Kidney tubule cell (primary cell): ENCODE data around the gene CKAP5.

ENCODE experiments used
- DNase-seq: peaks from one replicate; pipeline ENCODE4 v3.0.0-alpha.2; 2018; ENCODE audit warnings: low spot score

CKAP5 gene

DNA sequence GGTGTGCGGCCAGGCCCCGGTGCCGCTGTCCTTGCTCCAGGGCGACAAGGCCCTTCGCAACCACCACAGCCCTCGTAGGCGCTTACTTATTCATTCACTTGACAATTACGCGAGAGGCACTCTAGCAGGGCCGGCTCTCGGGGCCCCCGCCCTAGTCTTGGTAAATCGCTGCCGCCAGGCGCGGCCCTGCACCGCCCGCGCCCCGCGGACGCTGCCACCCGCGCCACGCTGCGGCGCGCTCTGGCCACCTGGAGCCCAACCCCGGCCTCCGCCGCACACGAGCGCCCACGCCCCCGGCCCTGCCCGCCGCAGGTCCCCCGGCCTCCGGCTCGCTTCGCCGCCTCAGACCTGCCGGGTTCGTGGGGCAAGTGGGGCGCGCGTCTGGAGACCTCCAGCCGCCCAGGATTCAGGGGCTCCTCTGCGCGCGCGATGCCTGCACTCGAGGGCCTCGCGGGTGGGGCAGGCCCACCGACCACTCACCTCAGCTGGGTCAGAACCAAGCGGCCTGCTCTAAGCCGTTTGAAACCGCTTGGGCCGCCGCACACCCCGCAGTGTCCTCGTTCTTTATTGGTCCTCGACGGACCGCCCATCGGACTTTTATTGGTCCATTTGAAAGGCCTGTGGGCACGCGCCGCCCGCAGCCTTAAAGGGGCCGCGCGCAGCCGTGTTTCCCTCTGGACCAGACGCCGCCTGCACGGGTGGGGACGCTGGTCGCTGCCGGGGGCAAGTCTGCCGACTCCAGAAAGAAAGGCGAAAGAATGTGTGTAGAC is at the start of gene CKAP5:
TSS of gene CKAP5 (minus strand) at position 541 of the 770 bp plus-strand sequence. CDS start 25,049 bp downstream, outside the sequence.
- peak; percentile 92 for DNase-seq

DNA sequence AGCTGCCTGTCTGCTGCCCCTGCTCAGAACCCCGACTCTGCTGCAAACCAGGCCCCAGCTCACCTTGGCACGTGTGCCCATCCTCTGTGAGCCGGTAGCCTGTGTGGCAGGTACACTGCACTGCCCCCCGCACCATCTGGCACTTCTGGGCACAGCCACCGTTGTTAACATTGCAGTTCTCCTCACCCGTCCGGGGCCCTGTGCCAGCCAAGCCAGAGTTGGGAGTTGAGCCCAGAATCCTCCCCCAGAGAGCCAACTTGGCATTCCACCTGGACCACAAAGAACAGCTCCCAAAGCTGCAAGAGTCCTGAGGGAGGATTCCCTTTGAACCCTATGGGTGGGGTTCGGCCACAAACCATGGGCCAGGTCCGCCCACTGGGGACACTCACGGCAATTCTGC is 49.7 kb upstream of the CKAP5 start:
- DNase-seq = no peak

DNA sequence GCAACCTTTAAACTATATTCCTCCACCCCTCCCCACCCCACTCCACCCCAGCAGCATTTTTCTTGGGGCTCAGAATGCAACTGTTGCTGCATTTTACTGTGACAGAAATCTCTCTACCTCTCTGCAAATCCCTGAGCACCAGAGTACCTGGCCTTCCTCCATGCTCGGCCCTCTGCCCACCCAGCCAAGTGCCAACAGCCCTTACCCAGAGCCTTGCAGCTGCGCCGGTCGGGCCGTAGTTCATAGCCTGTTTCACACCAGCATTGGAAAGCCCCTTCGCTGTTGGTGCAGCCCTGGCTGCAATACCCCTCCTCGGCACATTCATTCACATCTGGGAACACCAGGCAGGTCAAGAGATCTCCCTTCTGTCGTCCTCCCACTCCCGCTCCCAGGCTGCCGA is 48.9 kb upstream of the CKAP5 start:
- DNase-seq = no peak

DNA sequence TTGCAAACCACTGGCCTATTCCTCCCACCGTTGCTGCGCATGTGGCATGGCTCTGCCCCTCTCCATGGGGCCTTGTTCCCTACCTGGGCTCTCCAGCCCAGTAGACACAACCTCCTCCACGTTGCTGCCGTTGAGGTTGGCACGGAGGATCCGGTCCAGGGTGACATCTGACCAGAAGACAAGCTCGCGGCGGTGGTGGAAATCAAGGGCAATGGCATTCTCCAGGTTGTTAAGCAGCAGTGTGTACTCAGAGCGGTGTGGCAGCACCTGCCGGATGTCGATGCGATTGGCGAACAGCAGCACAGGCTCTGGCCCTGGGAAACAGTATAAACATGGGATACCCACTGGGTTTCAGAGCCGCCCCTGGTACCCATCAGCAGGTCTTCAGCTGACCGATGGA is 48.4 kb upstream of the CKAP5 start:
- DNase-seq = no peak

DNA sequence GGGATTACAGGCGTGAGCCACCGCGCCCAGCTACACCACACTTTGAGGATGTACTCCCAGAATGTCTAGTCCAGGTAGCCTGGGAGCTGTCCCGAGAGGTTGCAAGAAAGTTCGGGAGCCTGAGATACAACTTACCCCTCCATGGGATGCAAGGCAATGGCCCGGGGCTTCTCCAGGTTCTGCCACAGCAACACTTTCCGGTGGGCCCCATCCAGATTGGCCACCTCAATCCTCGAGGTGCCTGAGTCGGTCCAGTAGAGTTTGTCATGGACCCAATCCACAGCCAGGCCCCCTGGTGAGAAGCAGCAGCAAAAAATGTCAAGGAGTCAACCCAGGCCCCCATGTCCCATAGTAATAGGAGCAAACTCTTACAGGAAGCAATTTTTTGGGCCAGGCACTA is 46.8 kb upstream of the CKAP5 start:
- DNase-seq = no peak

DNA sequence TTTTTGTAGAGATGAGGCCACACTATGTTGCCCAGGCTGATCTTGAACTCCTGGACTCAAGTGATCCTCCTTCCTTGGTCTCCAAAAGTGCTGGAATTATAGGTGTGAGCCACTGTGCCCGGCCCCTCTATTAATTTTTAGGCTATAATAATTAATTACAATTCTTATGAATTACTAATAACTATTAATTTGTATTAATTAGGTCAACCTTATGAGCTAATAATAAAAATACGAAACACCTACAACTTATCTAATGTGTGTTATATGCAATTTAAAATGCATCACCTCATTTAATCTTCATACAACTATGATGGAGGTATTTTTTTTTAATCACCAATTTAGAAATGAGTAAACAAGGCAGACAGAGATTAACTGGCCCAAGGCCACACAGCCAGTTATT is 46.0 kb upstream of the CKAP5 start:
- no peak for DNase-seq

DNA sequence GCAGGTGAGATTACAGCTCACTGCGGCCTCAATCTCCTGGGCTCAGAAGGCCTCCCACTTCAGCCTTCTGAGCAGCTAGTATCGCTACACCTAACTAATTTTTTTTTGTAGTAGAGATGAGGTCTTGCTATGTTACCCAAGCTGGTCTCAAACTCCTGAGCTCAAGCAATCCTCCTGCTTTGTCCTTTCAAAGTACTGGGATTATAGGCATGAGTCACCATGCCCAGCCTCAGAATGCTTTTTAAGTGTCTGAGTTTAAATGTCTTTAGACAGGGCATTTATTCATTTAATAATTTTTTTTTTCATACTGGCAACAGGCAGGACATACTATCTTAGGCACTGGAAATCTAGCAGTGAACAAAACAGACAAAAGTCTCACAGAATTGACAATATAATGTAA is 44.6 kb upstream of the CKAP5 start:
- no peak for DNase-seq

DNA sequence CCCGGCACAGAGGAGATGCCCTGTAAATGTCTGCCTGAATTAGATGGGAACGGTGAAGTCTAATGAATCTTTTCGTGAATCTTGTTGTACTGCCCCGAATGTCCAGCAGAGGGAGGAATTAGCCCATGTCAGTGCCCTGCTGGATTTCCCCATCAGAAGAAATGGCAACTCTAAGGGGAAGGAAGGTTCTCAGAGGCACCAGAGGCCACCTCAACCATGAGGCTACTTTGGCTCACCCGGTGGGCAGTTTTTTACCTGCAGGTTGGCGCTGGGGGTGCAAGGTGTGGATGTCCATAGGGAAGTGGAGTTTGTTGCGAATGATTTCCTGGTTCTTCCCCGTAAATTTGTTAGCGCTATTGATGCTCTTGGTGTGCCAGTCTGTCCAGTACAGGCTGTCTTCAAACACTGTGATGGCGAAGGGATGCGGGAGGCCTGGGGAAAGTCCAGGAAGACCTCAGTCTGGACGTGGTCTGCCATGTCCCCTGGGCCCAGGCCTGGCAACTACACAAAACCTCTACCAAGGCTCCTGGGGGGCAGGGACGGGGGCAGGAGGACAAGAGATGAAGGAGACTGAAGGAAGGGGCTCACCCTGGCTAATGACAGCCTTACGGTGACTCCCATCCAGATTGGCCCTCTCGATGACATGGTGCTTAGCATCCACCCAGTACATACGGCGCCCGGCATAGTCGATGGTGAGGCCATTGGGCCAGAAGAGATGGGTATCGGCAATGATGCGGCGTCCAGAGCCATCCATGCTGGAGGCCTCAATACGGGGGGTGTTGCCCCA is 43.8 kb upstream of the CKAP5 start:
- DNase-seq = peak; percentile 70

DNA sequence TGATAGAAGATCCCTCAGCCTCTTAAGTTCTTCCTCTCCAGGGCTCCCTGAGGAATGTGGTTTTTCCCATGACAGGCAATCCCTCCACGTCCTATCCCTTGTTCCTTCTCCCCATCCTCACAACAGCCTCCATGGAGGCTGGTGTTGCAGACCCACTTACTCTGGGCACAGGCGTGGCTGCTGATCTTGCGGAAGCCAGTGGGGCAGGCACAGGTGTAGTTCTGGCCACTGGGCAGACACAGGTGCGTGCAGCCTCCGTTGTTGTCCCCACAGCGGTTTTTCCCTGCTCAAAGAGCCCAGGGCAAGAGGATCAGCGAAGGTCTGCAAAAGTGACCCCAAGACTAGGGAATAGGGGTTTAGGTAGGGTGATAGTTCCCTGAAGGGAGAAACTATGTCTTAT is 43.2 kb upstream of the CKAP5 start:
- DNase-seq = no peak

DNA sequence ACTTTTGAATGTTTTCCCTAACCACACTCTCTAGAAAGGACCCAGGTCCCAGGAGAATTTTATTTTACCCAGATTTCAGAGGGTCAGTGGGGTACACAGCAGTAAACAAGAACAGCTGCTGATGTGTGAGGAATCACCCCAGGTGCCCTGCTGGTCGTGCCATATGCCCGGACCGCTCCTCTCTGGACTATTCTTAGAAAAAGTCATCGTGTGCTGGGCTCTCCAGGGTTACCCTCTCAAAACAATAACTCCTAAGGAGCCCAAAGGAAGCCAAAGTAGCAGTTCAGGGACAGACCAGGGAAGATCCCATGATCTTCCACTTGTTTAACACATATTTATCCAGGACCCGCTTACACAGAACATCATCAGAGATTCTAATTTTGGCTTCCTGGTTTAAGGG is 42.6 kb upstream of the CKAP5 start:
- DNase-seq = no peak

DNA sequence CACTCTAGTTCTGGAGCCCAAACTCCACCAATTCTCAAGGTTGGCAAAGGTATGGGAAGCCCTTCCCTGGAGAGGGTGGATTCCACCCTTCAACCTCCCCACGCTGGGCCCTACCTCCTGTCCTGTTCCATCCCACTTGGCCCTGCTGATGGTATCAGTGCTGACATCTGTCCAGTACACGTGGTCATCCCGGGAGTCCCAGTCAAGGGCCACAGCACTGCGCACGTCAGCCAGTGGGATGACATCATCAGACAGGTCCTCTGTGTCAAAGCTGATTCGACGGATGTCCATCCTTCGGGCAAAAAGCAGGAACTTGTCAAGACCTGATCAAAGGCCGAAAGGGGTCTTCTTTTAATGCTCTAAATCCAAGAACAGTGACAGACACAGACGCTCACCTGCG is 40.1 kb upstream of the CKAP5 start:
- no peak for DNase-seq

DNA sequence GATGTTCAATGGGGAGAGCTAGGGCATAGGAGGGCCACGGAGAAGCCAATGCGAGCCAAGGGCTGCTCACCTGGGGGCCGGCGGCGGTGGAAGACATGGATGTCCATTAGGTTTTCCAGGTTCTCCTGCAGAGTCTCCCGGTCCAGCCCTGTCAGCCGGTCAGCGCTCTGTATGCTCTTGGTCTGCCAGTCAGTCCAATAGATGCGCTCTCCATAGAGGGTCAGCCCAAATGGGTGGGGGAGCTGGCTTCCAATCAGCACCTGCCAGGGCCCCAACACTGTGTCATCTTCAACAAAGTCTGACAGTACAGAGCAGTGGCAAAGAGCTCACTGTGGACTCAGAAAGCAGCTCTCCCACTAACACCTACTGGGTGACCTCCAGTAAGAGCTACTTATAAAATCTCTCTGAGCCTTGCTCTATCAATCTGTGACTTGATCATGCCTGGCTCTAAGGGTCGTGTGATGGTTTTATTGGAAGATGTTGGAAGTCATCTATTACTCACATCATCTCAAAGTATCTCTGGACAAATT is 33.0 kb upstream of the CKAP5 start:
- no peak for DNase-seq

DNA sequence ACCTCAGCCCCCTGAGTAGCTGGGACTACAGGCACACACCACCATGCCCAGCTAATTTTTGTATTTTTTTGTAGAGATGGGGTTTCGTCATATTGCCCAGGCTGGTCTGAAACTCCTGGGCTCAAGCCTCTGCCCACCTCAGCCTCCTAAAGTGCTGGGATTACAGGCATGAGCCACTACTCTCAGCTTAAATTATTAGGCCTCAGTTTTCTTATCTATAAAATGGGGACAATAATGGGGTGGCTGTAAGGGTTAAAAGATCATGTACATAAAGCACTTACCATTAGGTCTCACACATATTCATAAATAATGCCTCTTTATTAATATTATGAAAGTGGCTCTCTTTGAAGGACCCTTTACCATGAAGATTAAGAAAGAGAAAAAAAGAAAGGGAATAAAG is 31.5 kb upstream of the CKAP5 start:
- no peak for DNase-seq

DNA sequence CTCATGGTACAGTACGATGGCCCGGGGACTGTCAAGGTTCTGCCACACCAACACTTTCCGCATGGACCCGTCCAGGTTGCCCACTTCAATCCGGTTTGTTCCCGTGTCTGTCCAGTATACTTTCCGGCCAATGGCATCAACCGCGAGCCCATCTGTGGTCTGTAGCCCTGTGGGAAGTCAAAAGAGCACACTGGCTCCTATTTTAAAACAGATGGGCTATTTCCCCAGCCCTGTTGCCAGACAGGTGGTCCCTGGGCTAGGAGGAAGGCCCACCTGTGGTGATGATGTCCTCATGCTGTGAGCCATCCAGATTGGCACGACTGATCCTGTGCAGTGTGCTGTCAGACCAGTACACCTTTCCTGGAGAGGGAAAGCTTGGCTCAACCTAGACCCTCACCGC is 30.4 kb upstream of the CKAP5 start:
- DNase-seq = no peak

DNA sequence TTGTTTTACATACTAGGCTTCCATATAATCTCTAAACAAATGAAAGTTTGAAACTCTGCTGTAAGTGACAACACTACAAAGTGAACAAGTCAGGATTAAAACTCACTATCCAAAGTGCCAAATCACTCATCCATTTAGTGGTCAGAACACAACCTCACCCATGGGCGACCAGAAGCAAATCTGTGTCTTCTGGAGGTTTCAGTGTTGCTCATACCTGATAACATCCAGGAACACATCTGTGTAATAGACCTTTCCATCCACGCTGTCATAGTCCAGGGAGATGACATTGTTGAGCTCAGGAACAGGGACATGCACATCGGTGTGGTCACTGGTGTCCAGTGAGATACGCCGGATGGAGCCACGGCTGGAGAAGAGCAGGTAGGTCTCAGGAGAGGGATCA is 28.5 kb upstream of the CKAP5 start:
- peak; percentile 78 for DNase-seq

DNA sequence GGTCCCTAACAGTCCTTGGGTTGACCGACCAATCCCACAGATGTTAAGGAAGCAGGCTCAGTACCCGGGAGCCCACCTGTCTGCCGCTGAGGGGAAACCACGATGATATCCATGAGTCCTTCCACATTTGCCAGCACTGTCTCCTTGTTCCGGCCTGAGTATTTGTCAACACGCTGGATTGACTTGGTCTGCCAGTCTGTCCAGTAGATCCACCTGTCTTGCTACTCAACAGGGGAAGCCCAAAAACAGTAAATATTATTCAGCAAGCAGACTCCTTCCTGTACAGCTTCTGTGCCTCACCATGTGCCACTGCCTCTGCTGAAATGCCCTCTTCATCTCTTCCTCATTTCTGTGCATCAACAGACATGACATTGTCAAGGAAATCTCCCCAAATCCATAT is 22.8 kb upstream of the CKAP5 start:
- no peak for DNase-seq

DNA sequence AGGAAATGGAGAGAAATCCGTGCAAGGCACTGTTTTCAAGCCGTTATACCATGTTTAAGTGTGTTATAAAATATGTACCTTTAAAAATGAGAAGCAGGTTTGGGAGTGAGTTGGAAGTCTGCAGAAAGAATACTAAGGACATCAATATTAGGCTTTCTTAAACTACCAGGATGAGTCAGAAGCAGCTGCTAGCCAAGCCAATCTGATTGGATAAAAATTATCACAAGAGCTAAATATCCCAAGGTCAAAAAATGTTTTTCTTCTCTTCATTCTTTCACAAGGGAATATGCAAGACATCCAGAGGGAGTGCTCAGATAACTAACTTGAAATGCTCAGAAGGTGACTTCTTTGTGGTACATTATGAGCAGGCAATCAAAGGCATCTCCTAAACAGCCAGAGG is 19.3 kb upstream of the CKAP5 start:
- DNase-seq = no peak

DNA sequence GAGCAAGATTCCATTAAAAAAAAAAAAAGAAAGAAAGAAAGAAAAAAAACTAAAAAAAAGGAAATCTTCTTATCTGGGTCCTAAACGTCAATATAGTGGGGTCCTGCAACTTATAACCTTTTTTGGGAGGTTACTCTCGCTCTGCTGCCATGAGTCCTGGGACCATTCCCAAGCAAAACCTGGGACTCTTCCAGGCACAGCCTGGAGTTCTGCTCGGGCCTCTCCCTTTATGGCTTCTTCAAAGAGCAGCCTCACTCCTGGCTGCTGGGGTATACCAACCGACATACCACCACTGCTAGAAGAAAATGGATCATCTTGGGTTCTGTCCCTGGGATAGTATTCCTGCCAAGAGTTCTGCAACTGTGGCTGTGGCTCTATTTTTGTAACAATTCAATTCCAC is 14.1 kb upstream of the CKAP5 start:
- DNase-seq = no peak

DNA sequence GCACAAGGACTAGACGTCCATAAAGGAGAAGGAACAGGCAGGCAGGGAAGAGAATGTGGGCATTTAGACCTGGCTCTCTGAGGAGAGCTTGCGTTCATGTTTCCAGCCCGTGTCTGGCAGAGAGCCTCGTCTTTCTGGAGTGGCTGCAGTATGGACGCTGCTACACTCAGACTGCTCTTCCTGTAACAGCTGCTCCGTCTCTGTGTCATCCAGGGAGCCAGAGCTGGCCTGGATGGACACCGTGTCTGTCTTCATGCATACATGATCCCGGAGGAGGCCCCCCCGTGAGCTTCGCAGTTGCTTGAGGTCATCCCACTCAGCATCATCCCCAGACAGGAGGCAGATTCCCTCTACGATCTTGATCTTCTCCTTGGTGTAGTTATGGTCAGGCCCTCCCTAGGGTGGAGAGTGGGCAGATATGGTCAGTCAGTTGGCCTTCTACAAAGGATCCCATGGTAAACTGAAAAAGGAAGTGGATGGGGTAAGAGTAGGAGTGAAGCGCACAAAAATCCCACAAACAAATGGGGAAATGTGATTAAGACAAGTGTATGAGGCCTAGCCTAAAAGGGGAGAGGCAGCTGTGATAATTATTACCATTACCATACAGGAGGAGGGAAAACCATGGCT is 13.0 kb upstream of the CKAP5 start:
- DNase-seq = no peak

DNA sequence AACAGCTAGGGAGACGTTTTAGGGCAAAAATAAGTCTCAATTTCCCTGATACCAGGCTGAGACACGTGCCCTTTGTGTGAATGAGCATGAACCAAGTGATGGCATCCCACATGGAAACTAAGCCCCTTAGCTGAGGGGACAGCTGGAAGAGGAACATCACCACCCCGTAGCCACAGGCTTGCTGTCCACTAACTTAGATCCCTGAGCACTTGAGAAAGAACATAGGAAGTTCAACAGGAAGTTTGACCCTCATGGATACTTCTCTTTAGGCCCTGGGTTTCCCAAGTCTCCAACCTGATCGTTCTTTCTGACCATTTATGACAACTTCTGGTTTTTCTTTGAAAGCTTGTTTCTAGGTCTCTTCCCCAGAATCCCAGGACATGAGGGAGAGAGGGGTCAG is 11.6 kb upstream of the CKAP5 start:
- no peak for DNase-seq

DNA sequence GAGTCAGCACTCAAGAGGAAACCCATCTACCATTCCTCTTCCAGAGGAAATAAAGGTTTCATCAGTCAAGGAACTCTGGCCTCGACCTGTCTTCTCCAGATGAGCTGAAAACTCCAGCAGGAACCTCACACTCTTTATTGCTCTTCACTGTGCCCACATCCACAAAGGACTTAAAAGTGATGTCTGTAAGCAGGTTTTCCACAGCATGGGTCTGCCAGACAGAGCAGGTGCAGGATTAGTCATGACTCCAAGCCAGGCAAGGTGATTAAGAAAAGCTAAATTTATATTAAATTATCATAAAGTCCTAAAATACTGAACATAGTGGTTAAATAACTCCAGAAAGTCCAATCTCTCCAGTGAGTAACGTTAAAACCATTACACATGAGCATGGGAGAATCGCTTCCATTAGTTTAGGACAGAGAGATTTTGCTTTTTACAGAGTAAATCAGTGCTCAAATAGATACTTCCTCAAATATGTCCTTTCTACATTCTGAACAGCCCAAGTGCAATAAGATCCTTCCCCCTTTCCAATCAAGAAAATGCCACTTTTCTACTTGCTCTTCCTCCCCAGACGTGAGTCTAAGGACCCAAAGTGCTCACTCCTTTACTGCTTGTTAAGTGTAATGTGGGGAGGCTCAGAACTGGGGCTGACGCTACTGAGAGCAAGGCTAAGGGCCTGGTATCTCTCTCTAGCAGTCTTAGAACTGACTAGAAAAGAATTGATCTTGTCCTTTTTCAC is 10.7 kb upstream of the CKAP5 start:
- no peak for DNase-seq

DNA sequence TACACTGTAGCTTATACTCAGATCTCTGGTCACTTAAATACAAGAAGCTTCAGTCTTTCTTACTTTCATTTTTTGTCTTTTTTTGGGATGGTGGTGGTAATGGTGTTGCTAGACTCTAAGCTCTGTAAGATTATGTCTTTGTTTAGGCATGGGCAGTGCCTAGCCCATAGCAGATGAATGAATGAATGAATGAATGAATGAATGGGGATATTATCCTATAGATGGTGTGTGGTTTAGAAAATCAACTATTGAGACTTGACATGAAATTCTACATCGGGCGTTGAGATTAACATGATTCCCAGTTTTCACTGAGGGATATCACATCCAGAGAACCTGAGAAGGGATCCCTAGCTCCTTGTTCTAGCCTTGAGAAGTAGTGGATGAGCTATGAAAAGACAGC is 9.8 kb upstream of the CKAP5 start:
- no peak for DNase-seq
